Hepatocyte (in vitro differentiated cells): Measurements from ENCODE around the gene BAZ1A.

Experiments used
- CTCF ChIP-seq: fragments of 200-600 bp; sonication (generic); IDR thresholded peaks from 2 replicates; pipeline ENCODE4 v1.5.1; 2016; ENCODE audit warnings: antibody characterized with exemption, mild to moderate bottlenecking; ENCODE audit not compliant: poor library complexity
- EZH2 ChIP-seq: fragments of 200-600 bp; sonication (generic); IDR thresholded peaks from 2 replicates; pipeline ENCODE4 v1.6.1; 2016; ENCODE audit warnings: antibody characterized with exemption, mild to moderate bottlenecking, borderline replicate concordance

- TF ChIP-seq CTCF: no peak
- TF ChIP-seq EZH2: no peak
These were observed 99.8 kb downstream of the BAZ1A start for GRCh38 chr14:34775342-34775741.
